Measurements from ENCODE around the gene PRPF31.

Gene PRPF31

DNA sequence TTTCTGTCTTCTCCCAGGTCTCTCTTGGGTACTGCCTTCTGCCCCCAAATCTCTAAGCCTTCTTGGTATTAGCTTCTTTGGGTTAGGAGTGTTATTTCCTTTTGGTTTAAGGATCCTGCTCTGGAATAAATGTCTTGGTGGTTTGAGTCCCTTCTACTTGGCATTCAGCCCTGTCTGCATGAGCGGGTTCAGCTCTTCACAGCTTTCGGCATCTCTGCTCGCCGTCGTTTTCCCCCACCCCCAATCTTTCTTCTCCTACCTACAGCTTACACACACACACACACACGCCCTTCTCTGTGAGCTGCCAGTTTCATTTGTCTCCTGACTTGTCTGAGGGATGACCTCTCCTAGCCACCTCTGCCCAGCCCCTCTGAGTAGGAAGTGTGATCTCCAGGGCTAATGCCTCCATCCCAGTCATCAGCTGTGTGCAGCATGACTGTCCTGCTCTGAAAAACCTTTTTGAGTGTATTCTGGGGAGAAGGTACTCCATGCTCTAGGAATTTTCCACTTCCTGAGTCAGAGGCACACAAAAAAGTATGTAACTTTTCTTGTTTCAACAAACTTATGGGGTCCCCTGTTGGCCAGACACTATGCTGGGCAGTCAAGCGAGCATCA lies 26.7 kb downstream of the PRPF31 start:
- DNase-seq (ENCODE audit: low spot score) = no peak

- no peak for DNase-seq (ENCODE audit: low spot score)
These were observed 30.1 kb downstream of the PRPF31 start for GRCh38 chr19:54145541-54146158.

DNA sequence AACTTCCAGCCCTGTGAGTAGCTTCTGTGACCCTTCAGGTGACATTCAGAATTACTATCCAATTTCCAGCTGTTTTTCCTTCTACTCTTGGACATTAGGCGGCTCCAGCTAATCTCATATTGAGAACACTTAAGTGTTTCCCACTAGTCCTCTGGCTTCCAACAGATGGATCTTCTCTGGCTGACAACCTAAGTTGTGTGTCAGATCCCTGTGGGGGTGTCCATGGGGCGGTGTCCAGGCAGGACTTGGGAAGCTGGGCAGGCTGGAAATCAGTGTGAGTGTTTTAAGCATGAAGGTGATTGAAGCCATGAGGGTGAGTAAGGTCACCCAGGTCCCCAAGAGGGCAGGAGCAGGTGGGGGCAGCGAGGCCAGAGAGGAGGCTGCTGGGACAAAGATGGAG lies 32.1 kb downstream of the PRPF31 start:
- DNase-seq (ENCODE audit: low spot score) = no peak

DNA sequence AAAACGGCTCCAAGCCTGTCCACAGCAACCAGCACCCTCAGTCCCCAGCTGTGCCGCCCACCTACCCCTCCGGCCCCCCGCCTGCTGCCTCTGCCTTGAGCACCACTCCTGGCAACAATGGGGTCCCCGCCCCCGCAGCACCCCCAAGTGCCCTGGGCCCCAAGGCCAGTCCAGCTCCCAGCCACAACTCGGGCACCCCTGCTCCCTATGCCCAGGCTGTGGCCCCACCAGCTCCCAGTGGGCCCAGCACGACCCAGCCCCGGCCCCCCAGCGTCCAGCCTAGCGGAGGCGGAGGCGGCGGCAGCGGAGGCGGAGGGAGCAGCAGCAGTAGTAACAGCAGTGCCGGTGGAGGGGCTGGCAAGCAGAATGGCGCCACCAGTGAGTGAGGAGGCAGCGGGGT lies 32.6 kb downstream of the PRPF31 start:
- DNase-seq (ENCODE audit: low spot score) = no peak

DNA sequence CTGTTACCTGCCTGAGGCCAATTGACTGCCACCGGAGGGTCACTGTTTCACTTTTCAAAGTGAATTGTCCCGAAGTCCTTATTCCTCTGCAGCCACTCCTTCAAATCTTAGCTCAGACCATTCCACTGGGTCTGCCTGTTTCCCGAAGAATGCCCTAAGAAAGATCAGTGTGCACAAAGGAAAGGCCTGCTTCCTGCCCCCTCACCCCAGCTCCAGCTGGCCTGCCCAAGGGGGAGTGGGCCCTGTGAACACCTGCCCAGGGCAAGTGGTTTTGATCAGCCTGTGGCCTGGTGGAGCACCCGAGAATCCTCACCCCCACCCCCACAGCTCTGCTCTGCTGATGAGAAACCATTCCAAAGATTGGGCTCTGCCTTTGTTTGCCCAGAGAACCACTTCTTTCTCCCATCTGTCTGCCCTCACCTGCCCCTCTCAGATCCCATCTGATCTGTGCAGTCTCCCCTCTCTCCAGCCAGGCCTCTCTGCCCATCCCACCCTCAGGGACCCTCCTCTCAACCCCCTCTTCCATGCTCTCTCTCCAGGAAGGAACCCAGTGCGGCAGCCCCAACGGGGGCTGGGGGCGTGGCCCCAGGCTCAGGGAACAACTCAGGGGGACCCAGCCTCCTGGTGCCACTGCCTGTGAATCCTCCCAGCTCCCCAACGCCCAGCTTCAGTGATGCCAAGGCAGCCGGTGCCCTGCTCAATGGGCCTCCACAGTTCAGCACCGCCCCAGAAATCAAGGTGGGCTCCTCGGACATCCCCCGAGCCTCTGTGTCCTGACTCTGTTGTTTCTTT lies 33.7 kb downstream of the PRPF31 start:
- DNase-seq (ENCODE audit: low spot score) = no peak

GRCh38 chr19:54151362-54152035 lies 35.9 kb downstream of the PRPF31 start:
- DNase-seq (ENCODE audit: low spot score) = no peak

DNA sequence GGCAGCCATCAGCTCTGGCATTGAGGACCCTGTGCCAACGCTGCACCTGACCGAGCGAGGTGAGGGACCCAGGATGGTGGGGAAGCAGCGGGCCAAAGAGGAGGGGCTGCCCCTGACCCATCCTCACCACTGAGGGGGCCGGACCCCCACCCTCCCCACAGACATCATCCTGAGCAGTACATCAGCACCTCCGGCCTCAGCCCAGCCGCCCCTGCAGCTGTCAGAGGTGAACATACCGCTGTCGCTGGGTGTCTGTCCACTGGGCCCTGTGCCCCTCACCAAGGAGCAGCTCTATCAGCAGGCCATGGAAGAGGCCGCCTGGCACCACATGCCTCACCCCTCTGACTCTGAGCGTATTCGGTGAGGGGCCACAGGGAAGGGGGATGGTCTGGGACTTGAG lies 36.7 kb downstream of the PRPF31 start:
- DNase-seq (ENCODE audit: low spot score) = no peak

GRCh38 chr19:54152878-54153524 lies 37.4 kb downstream of the PRPF31 start:
- DNase-seq (ENCODE audit: low spot score) = no peak

- DNase-seq (ENCODE audit: low spot score) = no peak
These were observed 38.3 kb downstream of the PRPF31 start for GRCh38 chr19:54153731-54154326.

DNA sequence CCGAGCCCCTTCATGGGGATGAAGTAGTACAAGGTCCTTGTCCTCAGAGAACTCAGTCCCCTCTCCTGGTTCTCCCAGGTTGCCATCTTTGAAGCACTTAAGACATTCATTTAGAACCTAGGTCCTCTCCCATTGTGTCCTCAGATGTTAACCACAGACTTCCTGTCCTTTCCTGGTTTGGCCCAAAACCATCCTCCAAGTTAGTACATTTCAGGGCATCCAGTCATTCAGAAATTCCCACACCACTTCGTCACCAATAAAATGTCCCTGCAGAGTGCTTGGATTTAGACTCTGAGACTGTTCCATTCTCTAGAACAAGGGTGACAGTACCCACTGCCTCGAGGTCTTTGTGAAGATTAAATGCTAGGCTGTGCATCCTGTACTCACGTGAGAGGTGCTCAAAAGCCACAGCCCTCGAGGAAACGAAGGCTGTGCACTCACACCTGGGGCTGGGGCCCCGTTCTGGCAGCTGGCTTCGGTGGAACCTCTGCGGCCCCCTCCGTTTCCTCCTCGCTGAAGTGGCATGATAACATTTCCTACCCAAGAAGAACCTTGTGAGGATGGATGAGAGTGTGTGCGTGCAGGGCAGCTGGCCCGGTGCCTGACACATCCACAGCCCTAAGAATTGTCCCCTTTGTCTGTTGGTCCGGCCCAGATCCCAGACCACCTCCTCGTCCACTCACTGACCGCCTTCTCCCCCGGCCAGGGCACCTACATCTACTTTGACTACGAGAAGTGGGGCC lies 39.2 kb downstream of the PRPF31 start:
- DNase-seq (ENCODE audit: low spot score) = no peak

GRCh38 chr19:54155694-54156093 lies 40.1 kb downstream of the PRPF31 start:
- no peak for DNase-seq (ENCODE audit: low spot score)

GRCh38 chr19:54156490-54156889 lies 40.9 kb downstream of the PRPF31 start:
- DNase-seq (ENCODE audit: low spot score) = no peak

DNA sequence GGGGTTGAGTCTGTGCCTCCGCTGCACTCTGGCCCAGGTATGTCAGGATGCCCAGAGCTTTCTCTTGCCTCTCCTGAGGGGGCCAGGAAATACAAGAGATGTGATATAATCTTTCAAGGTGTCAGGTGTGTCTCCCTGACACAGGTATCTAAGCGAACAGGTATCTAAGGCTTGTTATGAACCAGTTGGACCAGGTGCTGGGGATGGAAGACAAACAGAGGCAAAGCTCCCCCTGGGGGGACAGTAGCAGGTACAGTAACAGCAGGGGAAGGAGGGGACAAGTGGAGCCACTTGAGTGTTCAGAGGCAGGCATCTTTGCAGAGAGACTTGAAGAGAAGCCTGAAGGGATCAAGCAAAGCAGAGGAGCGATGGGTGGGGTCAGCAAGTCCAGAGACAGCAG lies 41.4 kb downstream of the PRPF31 start:
- DNase-seq (ENCODE audit: low spot score) = no peak

DNA sequence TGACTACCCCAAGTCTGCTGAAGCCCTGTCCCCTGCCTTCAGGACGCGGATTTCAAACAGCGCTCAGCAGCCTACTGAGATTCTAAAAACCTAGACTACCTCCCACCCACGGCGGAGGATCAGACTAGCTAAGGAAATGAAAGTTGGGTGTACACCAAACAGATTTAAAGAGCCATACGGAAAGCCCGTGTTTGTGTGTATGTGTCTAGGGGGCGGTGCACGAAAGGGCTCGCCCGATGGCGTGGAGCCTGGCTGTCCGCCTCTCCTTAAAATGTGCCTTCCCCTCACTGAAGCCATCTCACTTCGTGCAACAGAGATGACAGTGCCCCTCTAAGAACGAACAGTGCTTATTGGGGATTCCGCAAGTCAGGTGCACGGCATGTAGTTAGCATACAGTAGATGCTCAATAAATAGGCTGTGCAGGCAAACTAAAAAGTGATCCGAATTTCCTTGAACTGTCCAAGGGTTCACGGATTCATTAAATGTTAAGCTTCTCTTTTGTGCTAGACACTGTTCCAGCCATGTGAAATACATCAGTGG lies 43.3 kb downstream of the PRPF31 start:
- DNase-seq (ENCODE audit: low spot score) = no peak

DNA sequence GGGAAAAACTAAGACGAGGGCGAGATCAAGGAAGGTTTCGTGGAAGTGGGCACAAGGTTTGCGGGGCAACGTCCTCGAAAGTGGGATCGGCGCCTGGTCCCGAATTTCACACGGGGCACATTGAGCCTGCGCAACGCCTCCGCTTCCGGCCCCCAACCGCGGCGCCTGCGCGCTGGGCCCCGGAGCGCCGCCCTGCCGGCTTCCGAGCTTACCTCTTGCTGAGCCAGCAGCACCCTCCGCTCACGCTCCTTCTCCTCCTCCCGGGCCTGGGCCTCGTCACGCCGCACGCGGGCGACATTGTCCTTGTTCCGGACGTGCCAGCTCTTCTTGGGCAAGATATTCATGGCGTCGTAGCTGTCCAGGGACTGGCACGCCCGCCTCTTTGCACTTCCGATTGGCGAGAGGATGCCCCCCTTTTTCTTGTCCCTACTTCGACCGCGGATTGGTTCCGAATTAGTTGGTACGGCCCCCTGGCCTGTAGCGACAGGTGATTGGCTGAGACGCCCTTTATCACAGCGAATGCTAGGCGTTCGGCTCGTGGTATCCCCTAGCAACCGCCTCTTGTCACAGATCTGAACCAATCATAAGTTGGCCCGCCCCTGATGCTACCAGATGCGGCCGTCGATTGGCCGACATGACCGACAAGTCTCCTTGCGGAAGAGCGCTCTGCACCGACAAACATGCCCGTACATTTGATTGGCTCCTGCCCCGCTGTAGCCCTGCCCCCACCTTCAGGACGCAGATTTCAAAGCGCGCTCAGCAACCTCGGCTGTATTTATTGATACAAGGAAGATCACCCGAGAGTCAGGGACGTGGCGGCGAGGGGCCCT lies 44.0 kb downstream of the PRPF31 start, which contains the start of gene LENG1:
Gene LENG1 (minus strand): TSS at position 370 of the 830 bp plus-strand sequence. CDS start 26 bp downstream, at position 344.
- peak; percentile 98 for DNase-seq (ENCODE audit: low spot score)

GRCh38 chr19:54160182-54160811 lies 44.7 kb downstream of the PRPF31 start:
- no peak for DNase-seq (ENCODE audit: low spot score)

GRCh38 chr19:54160854-54161253 lies 45.3 kb downstream of the PRPF31 start:
- DNase-seq (ENCODE audit: low spot score) = no peak

DNA sequence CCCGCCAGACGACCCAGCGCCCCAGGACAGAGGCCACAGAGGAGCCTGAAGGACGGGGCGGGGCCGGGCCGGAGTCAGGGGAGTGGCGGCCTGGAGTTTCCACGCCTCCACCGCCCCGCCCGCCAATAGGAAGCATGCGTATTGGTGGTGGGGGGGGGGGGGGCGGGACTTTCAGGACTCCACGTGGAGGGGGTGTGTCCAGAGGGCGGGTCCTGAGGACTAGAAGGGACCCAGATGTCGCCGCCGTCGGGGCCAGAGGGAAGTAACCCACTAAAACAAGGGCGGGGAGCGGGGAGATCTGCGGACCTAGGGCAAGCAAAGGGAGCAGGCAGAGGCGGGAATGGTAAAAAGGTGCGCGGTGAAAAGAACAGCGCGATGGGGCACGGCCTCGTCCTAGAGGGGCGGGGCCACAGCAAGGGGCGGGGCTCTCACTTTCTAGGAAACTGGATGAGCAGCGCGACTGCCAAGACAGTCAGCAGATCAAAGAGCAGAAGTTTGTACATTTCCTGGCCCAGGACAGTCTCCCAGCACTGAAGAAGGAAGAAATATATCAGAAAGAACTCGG lies 46.8 kb downstream of the PRPF31 start:
- DNase-seq (ENCODE audit: low spot score) = peak; percentile 87

GRCh38 chr19:54162884-54163283 lies 47.3 kb downstream of the PRPF31 start:
- no peak for DNase-seq (ENCODE audit: low spot score)
